ENCODE results near the gene SLC6A15.

Gene SLC6A15

DNA sequence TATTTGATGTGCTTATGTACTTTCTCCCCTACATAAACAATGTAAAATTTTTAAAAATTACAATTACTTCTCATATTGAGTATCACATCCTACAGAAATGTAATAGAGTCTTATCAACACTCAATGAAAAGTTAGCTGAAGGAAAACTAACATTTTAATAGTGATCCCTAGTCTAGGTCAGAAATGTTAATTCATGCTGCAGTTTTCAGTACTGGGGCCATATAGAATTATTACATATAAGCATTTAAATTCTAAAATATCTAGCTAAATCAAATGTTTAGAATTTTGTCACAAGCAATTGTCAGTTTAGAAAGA is 37.8 kb downstream of the SLC6A15 start:
- DNase-seq (ENCODE audit: low read depth in 2 of 2) = no peak

DNA sequence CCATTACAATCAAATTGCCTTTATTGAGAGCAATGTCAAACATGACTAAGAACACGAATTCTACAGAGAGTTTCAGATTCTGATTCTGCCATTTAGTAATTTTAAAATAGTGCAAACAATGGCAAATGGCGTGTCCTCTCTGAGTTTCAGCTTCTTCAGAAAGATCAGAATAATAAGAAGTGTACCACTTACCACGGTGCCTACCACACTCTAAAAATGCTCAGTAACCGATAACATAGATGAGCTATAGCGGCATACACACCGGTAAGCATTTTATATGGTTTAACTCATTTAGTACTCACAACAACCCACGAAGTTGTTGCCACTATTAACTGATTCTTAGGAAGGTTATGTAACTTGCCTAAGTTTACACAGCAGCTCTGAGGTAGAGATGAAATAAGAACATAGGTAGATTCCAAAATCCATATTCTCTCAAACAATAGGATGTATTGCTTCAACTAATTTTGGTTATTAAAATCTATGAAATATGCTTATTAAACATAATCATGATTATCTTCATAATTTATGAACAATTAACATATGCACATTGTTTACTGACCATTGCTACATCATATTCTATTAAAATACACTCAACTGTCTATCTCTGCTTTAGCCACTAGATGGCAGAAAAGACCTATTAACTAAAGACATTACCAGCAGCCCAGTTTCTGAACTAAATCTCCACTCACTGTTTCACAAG is 38.3 kb downstream of the SLC6A15 start:
- no peak for DNase-seq (ENCODE audit: low read depth in 2 of 2)

GRCh38 chr12:84862186-84862585 is 50.4 kb downstream of the SLC6A15 start:
- no peak for DNase-seq (ENCODE audit: low read depth in 2 of 2)

DNA sequence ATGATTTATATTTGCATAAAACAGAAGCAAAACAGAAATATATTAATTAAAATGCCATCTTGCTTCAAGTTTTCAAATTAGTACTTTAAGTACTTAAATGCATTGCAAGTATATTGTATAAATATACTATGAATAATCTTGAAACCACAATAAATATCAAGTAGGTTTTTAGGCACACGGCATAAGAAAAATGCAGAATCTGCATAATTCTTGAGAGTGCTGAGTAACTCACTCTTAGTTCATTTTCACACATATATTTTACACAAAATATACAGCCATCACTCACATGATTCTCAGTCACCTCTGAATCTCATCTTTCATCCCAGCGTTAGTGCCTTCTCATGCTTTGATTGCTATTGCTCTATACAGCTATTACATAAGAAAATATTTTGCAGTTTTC is 51.9 kb downstream of the SLC6A15 start:
- DNase-seq (ENCODE audit: low read depth in 2 of 2) = no peak

- no peak for DNase-seq (ENCODE audit: low read depth in 2 of 2)
These were observed 53.8 kb downstream of the SLC6A15 start for GRCh38 chr12:84858796-84859195.

DNA sequence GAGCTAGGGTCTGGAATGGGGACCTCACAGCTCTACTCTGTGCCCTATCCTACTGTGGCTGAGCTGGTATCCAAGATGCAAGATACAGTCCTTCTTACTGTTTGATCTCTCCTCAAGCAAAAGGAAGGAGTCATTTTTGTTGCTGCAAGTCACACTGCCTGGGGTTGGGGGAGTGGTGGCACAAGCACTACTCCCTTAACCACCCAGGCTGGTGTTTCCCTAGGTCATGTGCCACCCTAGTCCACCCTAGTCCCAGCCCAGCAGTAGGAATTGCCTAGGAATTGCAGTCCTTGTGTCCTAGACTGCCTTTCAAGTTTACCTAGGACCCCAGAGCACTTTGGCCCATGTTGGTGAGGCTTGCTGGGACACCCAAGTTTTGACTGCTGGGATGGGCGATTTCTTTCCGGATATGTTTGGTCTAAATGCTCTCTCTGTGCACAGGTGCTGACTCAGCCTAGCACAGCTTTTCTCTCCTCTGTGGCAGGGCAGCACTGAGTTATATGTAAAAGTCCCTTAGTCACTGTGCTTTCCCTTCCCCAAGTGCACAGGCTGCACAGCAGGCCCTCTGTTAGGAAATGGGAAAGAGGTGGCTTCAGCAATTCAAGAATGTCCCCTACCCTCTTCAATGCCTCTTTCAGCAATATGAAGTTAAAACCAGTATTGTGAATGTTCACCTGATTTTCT is 54.9 kb downstream of the SLC6A15 start:
- no peak for DNase-seq (ENCODE audit: low read depth in 2 of 2)

GRCh38 chr12:84856156-84856900 is 56.3 kb downstream of the SLC6A15 start:
- no peak for DNase-seq (ENCODE audit: low read depth in 2 of 2)

GRCh38 chr12:84843593-84844144 is 68.9 kb downstream of the SLC6A15 start:
- DNase-seq (ENCODE audit: low read depth in 2 of 2) = no peak

DNA sequence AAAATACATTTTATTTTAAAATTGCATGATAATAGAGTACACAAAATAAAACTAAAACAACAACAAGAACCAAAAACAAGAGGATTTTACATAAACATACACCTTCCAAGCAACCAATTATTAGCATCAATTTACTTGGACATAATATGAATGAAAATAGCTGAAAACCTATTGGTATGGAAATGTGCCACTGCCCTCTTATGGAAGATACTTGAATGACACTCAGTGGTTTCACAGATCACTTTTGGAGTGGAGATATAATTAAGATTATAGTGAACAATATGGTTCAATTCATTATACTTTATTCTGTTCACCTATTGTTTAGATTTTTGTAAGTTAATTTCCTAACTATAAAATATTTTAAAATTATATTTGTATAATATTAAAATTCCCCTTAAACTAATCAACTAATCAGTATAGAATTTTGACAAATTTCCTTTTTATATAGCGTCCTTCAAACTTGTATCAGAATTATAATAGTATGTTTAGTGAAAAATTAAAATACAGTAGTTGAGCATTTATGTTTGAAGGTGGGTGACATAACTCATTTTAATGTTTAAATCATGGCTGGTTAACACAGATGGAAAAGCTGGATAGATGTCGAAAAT is 70.1 kb downstream of the SLC6A15 start:
- no peak for DNase-seq (ENCODE audit: low read depth in 2 of 2)

DNA sequence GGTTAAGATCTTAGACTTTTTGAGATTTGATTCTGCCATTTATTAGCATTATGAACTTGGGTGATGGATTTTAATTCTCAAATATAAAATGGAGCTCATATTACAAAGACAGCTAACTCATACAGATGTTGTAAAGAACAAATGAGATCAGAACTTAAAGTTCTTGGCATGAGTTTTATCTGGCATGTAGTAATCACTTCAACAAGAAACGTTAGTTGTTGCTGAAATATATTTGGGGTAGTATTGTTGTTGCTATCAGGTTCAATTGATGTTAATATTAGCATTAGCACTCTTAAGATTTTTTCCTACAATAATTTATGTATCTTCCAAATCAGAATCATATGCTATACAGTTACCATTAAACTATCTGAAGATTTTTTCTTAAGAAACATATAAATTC is 71.0 kb downstream of the SLC6A15 start:
- DNase-seq (ENCODE audit: low read depth in 2 of 2) = no peak

DNA sequence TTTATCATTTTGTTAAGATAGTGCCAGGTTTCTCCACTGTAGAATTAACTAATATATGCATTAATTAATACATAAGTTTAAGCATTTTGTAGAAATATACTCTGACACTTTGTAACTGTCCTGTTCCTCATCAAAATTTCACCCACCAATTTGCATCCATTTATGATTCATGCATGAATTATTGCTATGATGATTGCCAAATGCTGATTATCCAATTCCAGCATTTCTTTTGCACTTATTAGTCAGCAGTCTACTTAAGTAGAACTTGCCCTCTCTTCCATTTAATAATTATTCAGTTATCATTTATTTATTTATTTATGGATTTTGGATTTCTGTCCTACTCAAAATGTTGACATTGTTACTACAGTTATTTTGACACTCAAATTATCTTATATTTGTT is 72.2 kb downstream of the SLC6A15 start:
- DNase-seq (ENCODE audit: low read depth in 2 of 2) = no peak

GRCh38 chr12:84826925-84827324 is 85.7 kb downstream of the SLC6A15 start:
- no peak for DNase-seq (ENCODE audit: low read depth in 2 of 2)

DNA sequence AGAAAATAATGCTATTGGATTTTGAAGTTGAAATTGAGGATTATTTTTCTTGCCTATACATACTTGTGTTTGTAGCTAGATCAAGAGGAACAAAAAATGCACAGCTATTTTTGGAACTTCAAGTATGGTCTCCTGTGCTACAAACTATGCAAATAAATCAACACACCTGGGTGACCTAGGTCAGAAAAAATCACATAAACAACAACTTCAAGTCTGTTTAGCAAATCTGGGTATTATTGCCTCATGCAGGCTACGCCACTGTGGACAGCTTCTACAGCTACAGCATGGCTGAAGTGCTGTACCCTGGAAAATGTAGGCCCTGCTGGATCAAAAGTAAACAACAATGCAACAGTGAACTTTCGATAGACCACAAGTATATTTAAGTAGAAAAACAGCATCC is 87.5 kb downstream of the SLC6A15 start:
- DNase-seq (ENCODE audit: low read depth in 2 of 2) = no peak

- DNase-seq (ENCODE audit: low read depth in 2 of 2) = no peak
These were observed 90.1 kb downstream of the SLC6A15 start for GRCh38 chr12:84822525-84822924.

- DNase-seq (ENCODE audit: low read depth in 2 of 2) = no peak
These were observed 95.5 kb downstream of the SLC6A15 start for GRCh38 chr12:84816916-84817695.

DNA sequence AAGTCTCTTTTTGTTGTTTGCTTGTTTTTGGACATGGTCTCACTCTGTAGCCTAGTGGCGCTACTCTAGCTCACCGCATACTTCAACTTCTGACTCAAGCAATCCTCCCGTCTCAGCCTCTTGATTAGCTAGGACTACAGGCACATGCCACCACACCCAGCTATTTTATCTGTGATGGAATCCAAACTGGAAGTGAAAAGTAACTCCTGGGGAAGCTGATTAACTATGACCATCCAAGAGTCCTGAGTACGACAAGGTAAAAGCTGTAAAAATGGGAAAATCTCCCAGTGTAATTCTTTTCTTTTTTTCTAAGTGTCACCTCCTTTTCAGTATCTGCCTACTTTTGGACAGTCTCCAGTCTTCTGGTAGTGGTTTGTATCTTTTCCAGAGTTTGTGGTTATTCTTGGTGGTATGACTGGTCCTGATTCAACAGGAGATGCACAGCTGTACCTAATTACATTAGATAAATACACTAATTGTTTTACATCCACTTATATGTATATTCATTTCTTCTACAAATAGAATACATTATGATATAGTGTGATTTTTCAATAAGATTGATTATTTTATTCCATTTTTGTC is 97.8 kb downstream of the SLC6A15 start:
- no peak for DNase-seq (ENCODE audit: low read depth in 2 of 2)

- DNase-seq (ENCODE audit: low read depth in 2 of 2) = no peak
These were observed 98.6 kb downstream of the SLC6A15 start for GRCh38 chr12:84813780-84814663.

- DNase-seq (ENCODE audit: low read depth in 2 of 2) = no peak
These were observed 101.3 kb downstream of the SLC6A15 start for GRCh38 chr12:84811291-84811690.

- no peak for DNase-seq (ENCODE audit: low read depth in 2 of 2)
These were observed 102.0 kb downstream of the SLC6A15 start for GRCh38 chr12:84810611-84811010.
